NCI-H2171 treated with DMSO at 0.1 percent for 48 hours (cell line): ENCODE measurements around the gene FRY.

Experiments
- DNase-seq: peaks from one replicate; lab custom pipeline; 2025; lab: John Stamatoyannopoulos, UW

The FRY gene

GRCh38 chr13:32016631-32017030 is 14.9 kb upstream of the FRY start:
- no peak for DNase-seq

GRCh38 chr13:32017474-32017873 is 14.1 kb upstream of the FRY start:
- no peak for DNase-seq

- peak; percentile 42 for DNase-seq
These were observed 11.9 kb upstream of the FRY start for GRCh38 chr13:32019612-32020233.

GRCh38 chr13:32021785-32022184 is 9.8 kb upstream of the FRY start:
- no peak for DNase-seq

- DNase-seq, result no peak
These were observed 9.3 kb upstream of the FRY start for GRCh38 chr13:32022311-32022710.

GRCh38 chr13:32023096-32023495 is 8.5 kb upstream of the FRY start:
- DNase-seq, result no peak

GRCh38 chr13:32023698-32024097 is 7.9 kb upstream of the FRY start:
- DNase-seq, result no peak

GRCh38 chr13:32024750-32025149 is 6.8 kb upstream of the FRY start:
- DNase-seq, result no peak

GRCh38 chr13:32025730-32026129 is 5.8 kb upstream of the FRY start:
- no peak for DNase-seq

- DNase-seq, result no peak
These were observed 5.0 kb upstream of the FRY start for GRCh38 chr13:32026623-32027022.

- DNase-seq, result no peak
These were observed 2.9 kb upstream of the FRY start for GRCh38 chr13:32028711-32029110.

GRCh38 chr13:32029684-32030083 is 1.9 kb upstream of the FRY start:
- no peak for DNase-seq

GRCh38 chr13:32031815-32032370 is 319 bp downstream of the FRY start:
- DNase-seq, result no peak

GRCh38 chr13:32032759-32033158 is 1.2 kb downstream of the FRY start:
- DNase-seq, result no peak

GRCh38 chr13:32033744-32034143 is 2.2 kb downstream of the FRY start:
- DNase-seq, result no peak

- DNase-seq, result no peak
These were observed 4.1 kb downstream of the FRY start for GRCh38 chr13:32035716-32036115.

- no peak for DNase-seq
These were observed 4.6 kb downstream of the FRY start for GRCh38 chr13:32036126-32036695.

- no peak for DNase-seq
These were observed 5.2 kb downstream of the FRY start for GRCh38 chr13:32036757-32037156.

GRCh38 chr13:32037471-32037870 is 5.9 kb downstream of the FRY start:
- DNase-seq, result no peak

- no peak for DNase-seq
These were observed 6.8 kb downstream of the FRY start for GRCh38 chr13:32038343-32038742.

GRCh38 chr13:32039056-32039455 is 7.5 kb downstream of the FRY start:
- no peak for DNase-seq

- no peak for DNase-seq
These were observed 8.0 kb downstream of the FRY start for GRCh38 chr13:32039528-32039927.

GRCh38 chr13:32040052-32040642 is 8.6 kb downstream of the FRY start:
- no peak for DNase-seq

GRCh38 chr13:32040689-32041088 is 9.1 kb downstream of the FRY start:
- no peak for DNase-seq
